ENCODE measurements around the gene ZNF471.

DNA sequence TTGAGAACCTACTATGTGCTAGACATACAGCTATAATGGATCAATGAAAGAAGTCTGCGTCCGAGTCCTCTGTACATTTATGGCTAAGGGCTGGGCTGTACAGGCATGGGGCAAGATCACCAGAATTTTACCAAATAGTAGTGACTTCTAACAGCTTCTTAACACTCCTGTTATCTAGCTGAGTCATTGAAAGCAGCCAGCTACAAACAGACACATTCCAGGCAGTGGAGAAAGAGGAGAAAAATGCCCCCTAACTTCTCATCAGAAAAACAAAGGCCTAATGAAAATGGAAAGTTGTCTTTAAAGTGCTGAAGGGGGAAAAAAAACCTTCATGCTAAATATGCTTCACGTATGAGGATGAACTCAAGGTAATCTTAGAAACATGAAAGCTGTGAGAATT, 16.3 kb upstream of the ZNF471 start:
- TF ChIP-seq POLR2A (IDR thresholded peaks at IDR 0.05), result no peak
- TF ChIP-seq, protein P1, sequence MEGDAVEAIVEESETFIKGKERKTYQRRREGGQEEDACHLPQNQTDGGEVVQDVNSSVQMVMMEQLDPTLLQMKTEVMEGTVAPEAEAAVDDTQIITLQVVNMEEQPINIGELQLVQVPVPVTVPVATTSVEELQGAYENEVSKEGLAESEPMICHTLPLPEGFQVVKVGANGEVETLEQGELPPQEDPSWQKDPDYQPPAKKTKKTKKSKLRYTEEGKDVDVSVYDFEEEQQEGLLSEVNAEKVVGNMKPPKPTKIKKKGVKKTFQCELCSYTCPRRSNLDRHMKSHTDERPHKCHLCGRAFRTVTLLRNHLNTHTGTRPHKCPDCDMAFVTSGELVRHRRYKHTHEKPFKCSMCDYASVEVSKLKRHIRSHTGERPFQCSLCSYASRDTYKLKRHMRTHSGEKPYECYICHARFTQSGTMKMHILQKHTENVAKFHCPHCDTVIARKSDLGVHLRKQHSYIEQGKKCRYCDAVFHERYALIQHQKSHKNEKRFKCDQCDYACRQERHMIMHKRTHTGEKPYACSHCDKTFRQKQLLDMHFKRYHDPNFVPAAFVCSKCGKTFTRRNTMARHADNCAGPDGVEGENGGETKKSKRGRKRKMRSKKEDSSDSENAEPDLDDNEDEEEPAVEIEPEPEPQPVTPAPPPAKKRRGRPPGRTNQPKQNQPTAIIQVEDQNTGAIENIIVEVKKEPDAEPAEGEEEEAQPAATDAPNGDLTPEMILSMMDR (IDR thresholded peaks at IDR 0.05), result no peak
